Measurements from ENCODE around the gene AKT1.

The AKT1 gene

GRCh38 chr14:104770072-104770579 is 25.4 kb downstream of the AKT1 start:
- Mint-ChIP-seq H3K27me3 (ENCODE audit: low read depth, poor library complexity) (no peaks in the 10 kb centered on the region), H3K4me1 (peaks cover 25% of the 10 kb centered on the region), H3K27ac (no peak overlapping the region), H3K36me3 (ENCODE audit: low read depth) (peaks cover 59% of the 10 kb centered on the region), H3K4me3 (no peak overlapping the region), H3K9me3 (peaks cover 23% of the 10 kb centered on the region)
- no peak for DNase-seq
- TF ChIP-seq CTCF (IDR thresholded peaks at IDR 0.05): no peak

- Mint-ChIP-seq H3K27ac (no peak overlapping the region), H3K9me3 (peaks cover 24% of the 10 kb centered on the region), H3K36me3 (ENCODE audit: low read depth) (peaks cover 61% of the 10 kb centered on the region), H3K4me1 (peaks cover 25% of the 10 kb centered on the region), H3K4me3 (no peak overlapping the region), H3K27me3 (ENCODE audit: low read depth, poor library complexity) (no peaks in the 10 kb centered on the region)
- TF ChIP-seq CTCF (IDR thresholded peaks at IDR 0.05): no peak
- no peak for DNase-seq
Measured at GRCh38 chr14:104769324-104770071, 26.1 kb downstream of the AKT1 start.

- no peak overlapping the region for H3K4me3 Mint-ChIP-seq
- peak; percentile 99 for DNase-seq
- H3K27me3 Mint-ChIP-seq (ENCODE audit: low read depth, poor library complexity): no peaks in the 10 kb centered on the region
- H3K9me3 Mint-ChIP-seq: peaks cover 24% of the 10 kb centered on the region
- peaks cover 61% of the 10 kb centered on the region for H3K36me3 Mint-ChIP-seq (ENCODE audit: low read depth)
- peaks cover 25% of the 10 kb centered on the region for H3K4me1 Mint-ChIP-seq
- TF ChIP-seq CTCF (IDR thresholded peaks at IDR 0.05): peak; percentile 81
- no peak overlapping the region for H3K27ac Mint-ChIP-seq
Measured at GRCh38 chr14:104768437-104769323, 26.9 kb downstream of the AKT1 start.

GRCh38 chr14:104767634-104767918 is 28.0 kb downstream of the AKT1 start:
- DNase-seq: no peak
- Mint-ChIP-seq H3K36me3 (ENCODE audit: low read depth) (peaks cover 68% of the 10 kb centered on the region), H3K4me3 (no peak overlapping the region), H3K4me1 (peaks cover 25% of the 10 kb centered on the region), H3K27me3 (ENCODE audit: low read depth, poor library complexity) (peaks cover under 1% of the 10 kb centered on the region), H3K27ac (no peak overlapping the region), H3K9me3 (peaks cover 27% of the 10 kb centered on the region)
- TF ChIP-seq CTCF (IDR thresholded peaks at IDR 0.05): no peak

- Mint-ChIP-seq H3K27ac (peak overlapping the region; percentile 39), H3K27me3 (ENCODE audit: low read depth, poor library complexity) (peaks cover 3% of the 10 kb centered on the region), H3K9me3 (peaks cover 32% of the 10 kb centered on the region), H3K4me3 (peak overlapping the region; percentile 54), H3K36me3 (ENCODE audit: low read depth) (peaks cover 68% of the 10 kb centered on the region), H3K4me1 (peaks cover 25% of the 10 kb centered on the region)
- TF ChIP-seq CTCF (IDR thresholded peaks at IDR 0.05): no peak
- DNase-seq: no peak
Measured at GRCh38 chr14:104766863-104767633, 28.5 kb downstream of the AKT1 start.

Data from nephron progenitor cell (in vitro differentiated cells).